ENCODE results near the gene GRIK5.

GRIK5 gene

GRCh38 chr19:41988947-41989346, 81.1 kb downstream of the GRIK5 start:
- TF ChIP-seq GATA3 (IDR thresholded peaks at IDR 0.05; ENCODE audit: low read depth, low read length) (no peak), GATA2 (IDR thresholded peaks at IDR 0.05; ENCODE audit: low read depth, low read length) (no peak)

- TF ChIP-seq GATA3 (IDR thresholded peaks at IDR 0.05; ENCODE audit: low read depth, low read length) = no peak
- TF ChIP-seq GATA2 (IDR thresholded peaks at IDR 0.05; ENCODE audit: low read depth, low read length) = no peak
These were observed 82.7 kb downstream of the GRIK5 start for GRCh38 chr19:41987141-41987860.

- TF ChIP-seq GATA2 (IDR thresholded peaks at IDR 0.05; ENCODE audit: low read depth, low read length) (no peak), GATA3 (IDR thresholded peaks at IDR 0.05; ENCODE audit: low read depth, low read length) (no peak)
These were observed 85.0 kb downstream of the GRIK5 start for GRCh38 chr19:41984961-41985360.

GRCh38 chr19:41981724-41982123, 88.3 kb downstream of the GRIK5 start:
- TF ChIP-seq GATA2 (IDR thresholded peaks at IDR 0.05; ENCODE audit: low read depth, low read length) (no peak), GATA3 (IDR thresholded peaks at IDR 0.05; ENCODE audit: low read depth, low read length) (no peak)

GRCh38 chr19:41978470-41978869, 91.5 kb downstream of the GRIK5 start:
- TF ChIP-seq GATA3 (IDR thresholded peaks at IDR 0.05; ENCODE audit: low read depth, low read length) = no peak
- no peak for TF ChIP-seq GATA2 (IDR thresholded peaks at IDR 0.05; ENCODE audit: low read depth, low read length)

- TF ChIP-seq GATA3 (IDR thresholded peaks at IDR 0.05; ENCODE audit: low read depth, low read length) (no peak), GATA2 (IDR thresholded peaks at IDR 0.05; ENCODE audit: low read depth, low read length) (no peak)
These were observed 92.1 kb downstream of the GRIK5 start for GRCh38 chr19:41977916-41978315.

GRCh38 chr19:41974652-41975051, 95.4 kb downstream of the GRIK5 start:
- TF ChIP-seq GATA2 (IDR thresholded peaks at IDR 0.05; ENCODE audit: low read depth, low read length) (no peak), GATA3 (IDR thresholded peaks at IDR 0.05; ENCODE audit: low read depth, low read length) (no peak)

- TF ChIP-seq GATA3 (IDR thresholded peaks at IDR 0.05; ENCODE audit: low read depth, low read length) (no peak), GATA2 (IDR thresholded peaks at IDR 0.05; ENCODE audit: low read depth, low read length) (no peak)
These were observed 98.6 kb downstream of the GRIK5 start for GRCh38 chr19:41971363-41971762.

- no peak for TF ChIP-seq GATA2 (IDR thresholded peaks at IDR 0.05; ENCODE audit: low read depth, low read length)
- TF ChIP-seq GATA3 (IDR thresholded peaks at IDR 0.05; ENCODE audit: low read depth, low read length) = no peak
These were observed 100.1 kb downstream of the GRIK5 start for GRCh38 chr19:41969772-41970458.

GRCh38 chr19:41968751-41969595, 101.0 kb downstream of the GRIK5 start:
- TF ChIP-seq GATA2 (IDR thresholded peaks at IDR 0.05; ENCODE audit: low read depth, low read length) (no peak), GATA3 (IDR thresholded peaks at IDR 0.05; ENCODE audit: low read depth, low read length) (no peak)

GRCh38 chr19:41967054-41967783, 102.8 kb downstream of the GRIK5 start:
- no peak for TF ChIP-seq GATA3 (IDR thresholded peaks at IDR 0.05; ENCODE audit: low read depth, low read length)
- TF ChIP-seq GATA2 (IDR thresholded peaks at IDR 0.05; ENCODE audit: low read depth, low read length) = no peak

GRCh38 chr19:41965106-41965505, 104.9 kb downstream of the GRIK5 start:
- TF ChIP-seq GATA2 (IDR thresholded peaks at IDR 0.05; ENCODE audit: low read depth, low read length) = no peak
- no peak for TF ChIP-seq GATA3 (IDR thresholded peaks at IDR 0.05; ENCODE audit: low read depth, low read length)

GRCh38 chr19:41960973-41961372, 109.0 kb downstream of the GRIK5 start:
- TF ChIP-seq GATA2 (IDR thresholded peaks at IDR 0.05; ENCODE audit: low read depth, low read length) = no peak
- no peak for TF ChIP-seq GATA3 (IDR thresholded peaks at IDR 0.05; ENCODE audit: low read depth, low read length)

All from SH-SY5Y (cell line).